ENCODE measurements around the gene DOCK1.

DOCK1 gene

GRCh38 chr10:126972635-126973414 lies 67.6 kb downstream of the DOCK1 start:
- H3K4me3 Mint-ChIP-seq, result no peak overlapping the region
- no peak overlapping the region for H3K27ac Mint-ChIP-seq
- DNase-seq (ENCODE audit: low spot score in 2 of 2) (no peak), ATAC-seq (no peak)
- H3K36me3 Mint-ChIP-seq, result no peaks in the 10 kb centered on the region
- H3K4me1 Mint-ChIP-seq, result no peaks in the 10 kb centered on the region
- no peaks in the 10 kb centered on the region for H3K9me3 Mint-ChIP-seq

GRCh38 chr10:126975221-126975620 lies 70.0 kb downstream of the DOCK1 start:
- H3K36me3 Mint-ChIP-seq, result no peaks in the 10 kb centered on the region
- no peak overlapping the region for H3K4me3 Mint-ChIP-seq
- no peak for ATAC-seq

GRCh38 chr10:126977216-126977615 lies 72.0 kb downstream of the DOCK1 start:
- no peak overlapping the region for H3K27ac Mint-ChIP-seq
- DNase-seq (ENCODE audit: low spot score in 2 of 2), result no peak
- H3K9me3 Mint-ChIP-seq, result no peaks in the 10 kb centered on the region
- H3K4me1 Mint-ChIP-seq, result no peaks in the 10 kb centered on the region
- no peaks in the 10 kb centered on the region for H3K36me3 Mint-ChIP-seq
- no peak overlapping the region for H3K4me3 Mint-ChIP-seq
- no peak for ATAC-seq

More at GRCh38 chr10:126975221-126975620, 70.0 kb downstream of the DOCK1 start:
- DNase-seq (ENCODE audit: low spot score in 2 of 2), result no peak
- H3K27ac Mint-ChIP-seq, result no peak overlapping the region
- H3K9me3 Mint-ChIP-seq, result no peaks in the 10 kb centered on the region
- no peaks in the 10 kb centered on the region for H3K4me1 Mint-ChIP-seq

GRCh38 chr10:126979311-126979710 lies 74.1 kb downstream of the DOCK1 start:
- Mint-ChIP-seq H3K27ac (no peak overlapping the region), H3K4me3 (no peak overlapping the region), H3K9me3 (no peaks in the 10 kb centered on the region), H3K36me3 (no peaks in the 10 kb centered on the region), H3K4me1 (no peaks in the 10 kb centered on the region)
- DNase-seq (ENCODE audit: low spot score in 2 of 2) (no peak), ATAC-seq (no peak)

GRCh38 chr10:126993208-126993607 lies 88.0 kb downstream of the DOCK1 start:
- Mint-ChIP-seq H3K4me1 (no peaks in the 10 kb centered on the region), H3K4me3 (no peak overlapping the region), H3K36me3 (no peaks in the 10 kb centered on the region), H3K27ac (no peak overlapping the region), H3K9me3 (no peaks in the 10 kb centered on the region)
- no peak for DNase-seq (ENCODE audit: low spot score in 2 of 2)
- no peak for ATAC-seq

GRCh38 chr10:126997801-126998590 lies 92.8 kb downstream of the DOCK1 start:
- Mint-ChIP-seq H3K27ac (no peak overlapping the region), H3K4me1 (no peaks in the 10 kb centered on the region), H3K4me3 (no peak overlapping the region), H3K36me3 (no peaks in the 10 kb centered on the region), H3K9me3 (peaks cover 6% of the 10 kb centered on the region)
- no peak for ATAC-seq
- DNase-seq (ENCODE audit: low spot score in 2 of 2), result no peak

GRCh38 chr10:127000598-127000997 lies 95.4 kb downstream of the DOCK1 start:
- Mint-ChIP-seq H3K36me3 (no peaks in the 10 kb centered on the region), H3K9me3 (peaks cover 6% of the 10 kb centered on the region), H3K27ac (no peak overlapping the region), H3K4me1 (no peaks in the 10 kb centered on the region), H3K4me3 (no peak overlapping the region)
- ATAC-seq (no peak), DNase-seq (ENCODE audit: low spot score in 2 of 2) (no peak)

- no peak for ATAC-seq
- DNase-seq (ENCODE audit: low spot score in 2 of 2), result no peak
- no peaks in the 10 kb centered on the region for H3K36me3 Mint-ChIP-seq
- no peak overlapping the region for H3K27ac Mint-ChIP-seq
- H3K9me3 Mint-ChIP-seq, result peaks cover 6% of the 10 kb centered on the region
- H3K4me3 Mint-ChIP-seq, result no peak overlapping the region
- H3K4me1 Mint-ChIP-seq, result no peaks in the 10 kb centered on the region
Measured at GRCh38 chr10:127003032-127003685, 97.9 kb downstream of the DOCK1 start.

- ATAC-seq (peak; percentile 13), DNase-seq (ENCODE audit: low spot score in 2 of 2) (no peak)
- no peak overlapping the region for H3K4me3 Mint-ChIP-seq
- no peaks in the 10 kb centered on the region for H3K36me3 Mint-ChIP-seq
- no peak overlapping the region for H3K27ac Mint-ChIP-seq
- H3K9me3 Mint-ChIP-seq, result no peaks in the 10 kb centered on the region
- H3K4me1 Mint-ChIP-seq, result no peaks in the 10 kb centered on the region
Measured at GRCh38 chr10:127006453-127006852, 101.2 kb downstream of the DOCK1 start.

- no peaks in the 10 kb centered on the region for H3K9me3 Mint-ChIP-seq
- H3K36me3 Mint-ChIP-seq, result no peaks in the 10 kb centered on the region
- DNase-seq (ENCODE audit: low spot score in 2 of 2) (no peak), ATAC-seq (no peak)
- H3K27ac Mint-ChIP-seq, result no peak overlapping the region
- H3K4me3 Mint-ChIP-seq, result no peak overlapping the region
- H3K4me1 Mint-ChIP-seq, result no peaks in the 10 kb centered on the region
Measured at GRCh38 chr10:127009366-127009765, 104.1 kb downstream of the DOCK1 start.

GRCh38 chr10:127011174-127011573 lies 105.9 kb downstream of the DOCK1 start:
- Mint-ChIP-seq H3K4me1 (no peaks in the 10 kb centered on the region), H3K36me3 (no peaks in the 10 kb centered on the region), H3K27ac (no peak overlapping the region), H3K4me3 (no peak overlapping the region), H3K9me3 (no peaks in the 10 kb centered on the region)
- ATAC-seq (no peak), DNase-seq (ENCODE audit: low spot score in 2 of 2) (no peak)

- Mint-ChIP-seq H3K36me3 (no peaks in the 10 kb centered on the region), H3K4me3 (no peak overlapping the region), H3K9me3 (no peaks in the 10 kb centered on the region), H3K27ac (no peak overlapping the region), H3K4me1 (no peaks in the 10 kb centered on the region)
- no peak for ATAC-seq
- no peak for DNase-seq (ENCODE audit: low spot score in 2 of 2)
Measured at GRCh38 chr10:127012071-127012768, 107.0 kb downstream of the DOCK1 start.

- ATAC-seq (no peak), DNase-seq (ENCODE audit: low spot score in 2 of 2) (no peak)
- H3K4me1 Mint-ChIP-seq, result no peaks in the 10 kb centered on the region
Measured at GRCh38 chr10:127012769-127013152, 107.5 kb downstream of the DOCK1 start.

GRCh38 chr10:127013211-127013656 lies 108.0 kb downstream of the DOCK1 start:
- no peaks in the 10 kb centered on the region for H3K9me3 Mint-ChIP-seq
- H3K4me3 Mint-ChIP-seq, result no peak overlapping the region
- H3K36me3 Mint-ChIP-seq, result no peaks in the 10 kb centered on the region
- no peak for DNase-seq (ENCODE audit: low spot score in 2 of 2)
- no peaks in the 10 kb centered on the region for H3K4me1 Mint-ChIP-seq
- no peak for ATAC-seq
- H3K27ac Mint-ChIP-seq, result no peak overlapping the region

More at GRCh38 chr10:127012769-127013152, 107.5 kb downstream of the DOCK1 start:
- H3K4me3 Mint-ChIP-seq, result no peak overlapping the region
- no peaks in the 10 kb centered on the region for H3K36me3 Mint-ChIP-seq
- no peak overlapping the region for H3K27ac Mint-ChIP-seq
- no peaks in the 10 kb centered on the region for H3K9me3 Mint-ChIP-seq
